Tongue (tissue), 2 donors: Measurements from ENCODE around the gene SLC26A1. TPM values are rescaled to one million over a fixed set of nuclear protein-coding genes. Genes with fewer than 3 reads are reported as not detected.
"Not testable (repeated sequence)": the region's sequence is repeated elsewhere in the genome, so short reads cannot be mapped to it uniquely, and the experiment has no call there.

ENCODE experiments used
- DNase-seq: peaks from one replicate; pipeline ENCODE4 v3.0.0-alpha.2; 2015
- total RNA-seq: library from RNA; depleted of rRNA; stranded (reverse); fragments of >200 nt; gene quantifications from one replicate; pipeline ENCODE4 v1.2.3, GENCODE V29; 2014

The SLC26A1 gene
- total RNA-seq, 1 donor from 2014 or later = 0.31 TPM

DNA sequence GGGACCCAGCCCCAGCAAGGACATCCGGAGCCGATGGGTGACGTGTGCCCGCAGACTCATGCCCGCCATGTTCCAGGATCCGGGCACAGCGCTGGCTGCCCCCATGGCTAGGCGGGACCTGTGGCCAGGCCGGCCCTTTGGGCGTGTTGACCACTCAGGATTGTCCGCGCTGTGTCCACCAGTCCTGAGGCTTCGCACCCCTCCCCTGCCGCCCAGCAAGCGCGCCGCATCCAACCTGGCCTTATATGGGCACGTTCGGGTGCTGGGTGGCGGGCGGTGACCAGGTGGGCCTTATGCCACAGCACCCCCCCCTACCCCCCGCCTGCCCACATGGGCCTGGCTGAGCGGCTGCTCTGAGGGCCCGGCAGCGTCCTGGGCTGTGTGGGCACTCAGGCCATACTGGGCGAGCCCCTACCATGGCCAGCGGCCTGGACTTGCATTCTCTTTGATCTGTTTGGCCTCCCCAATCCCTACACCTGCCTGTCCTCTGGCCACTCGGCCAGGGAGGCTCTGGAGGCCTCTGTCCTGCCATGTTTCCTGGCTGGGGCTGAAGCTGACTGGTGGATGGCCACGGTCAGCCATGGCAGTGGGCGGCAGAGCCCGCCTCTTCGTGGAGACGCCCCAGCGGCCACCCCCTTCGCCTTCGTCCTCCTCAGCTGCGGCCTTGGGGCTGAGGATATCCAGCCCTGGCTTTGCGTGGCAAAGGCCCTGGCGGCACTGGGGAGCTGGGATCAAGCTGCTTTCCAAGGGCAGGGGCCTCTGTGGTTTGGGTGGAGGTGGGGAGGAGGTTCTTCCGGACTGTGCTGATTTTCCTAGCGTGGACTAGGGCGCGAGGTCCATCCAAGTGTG is 20.2 kb upstream of the SLC26A1 start:
- no peak for DNase-seq

DNA sequence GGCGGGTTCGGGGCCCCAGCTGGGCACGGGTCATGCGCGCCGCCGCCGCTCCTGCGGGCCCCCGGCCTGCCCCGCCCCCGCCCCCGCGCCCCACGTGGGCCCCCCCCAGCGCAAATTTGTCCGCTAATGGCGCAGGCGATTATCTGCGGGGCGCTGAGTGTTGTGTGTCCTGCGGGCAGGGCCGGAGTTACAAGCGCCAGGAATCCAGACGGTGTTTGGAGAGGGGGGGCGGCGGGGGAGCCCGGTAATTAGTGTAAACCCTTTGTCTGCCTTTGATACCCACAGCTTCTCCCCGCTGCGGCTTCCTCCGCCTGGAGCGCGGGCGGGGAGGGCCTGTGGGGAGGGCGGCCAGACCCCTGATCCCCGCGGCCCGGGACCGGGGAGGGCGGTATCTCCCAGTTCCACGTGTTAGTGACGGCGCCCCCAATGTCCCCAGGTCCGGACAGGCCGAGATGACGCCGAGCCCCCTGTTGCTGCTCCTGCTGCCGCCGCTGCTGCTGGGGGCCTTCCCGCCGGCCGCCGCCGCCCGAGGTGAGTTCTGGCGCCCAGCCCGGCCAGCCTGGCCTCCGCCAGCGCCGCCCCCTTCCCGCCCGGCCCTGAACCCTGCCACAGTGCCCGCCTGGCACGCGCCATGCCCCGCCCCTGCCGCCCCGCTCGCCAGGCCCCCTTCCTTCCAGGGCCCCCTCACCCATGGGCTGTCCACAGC is 19.0 kb upstream of the SLC26A1 start:
- DNase-seq = no peak

DNA sequence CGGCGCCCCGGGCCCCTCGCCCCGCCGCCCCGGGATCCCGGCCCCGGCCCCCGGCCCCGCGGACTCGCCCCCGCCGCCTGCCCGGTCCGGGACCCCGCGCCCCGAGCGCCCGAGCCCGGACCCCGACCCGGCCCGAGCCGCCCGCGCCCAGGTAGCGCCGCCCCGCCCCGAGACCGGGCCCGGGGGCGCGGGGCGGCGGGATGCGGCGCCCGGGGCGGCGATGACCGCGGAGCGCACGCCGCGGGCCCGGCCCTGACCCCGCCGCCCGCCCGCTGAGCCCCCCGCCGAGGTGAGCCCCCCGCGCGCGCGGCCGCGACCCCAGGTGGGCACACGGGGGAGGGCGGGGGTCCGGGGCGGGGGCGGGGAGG is 18.4 kb upstream of the SLC26A1 start:
- no peak for DNase-seq

DNA sequence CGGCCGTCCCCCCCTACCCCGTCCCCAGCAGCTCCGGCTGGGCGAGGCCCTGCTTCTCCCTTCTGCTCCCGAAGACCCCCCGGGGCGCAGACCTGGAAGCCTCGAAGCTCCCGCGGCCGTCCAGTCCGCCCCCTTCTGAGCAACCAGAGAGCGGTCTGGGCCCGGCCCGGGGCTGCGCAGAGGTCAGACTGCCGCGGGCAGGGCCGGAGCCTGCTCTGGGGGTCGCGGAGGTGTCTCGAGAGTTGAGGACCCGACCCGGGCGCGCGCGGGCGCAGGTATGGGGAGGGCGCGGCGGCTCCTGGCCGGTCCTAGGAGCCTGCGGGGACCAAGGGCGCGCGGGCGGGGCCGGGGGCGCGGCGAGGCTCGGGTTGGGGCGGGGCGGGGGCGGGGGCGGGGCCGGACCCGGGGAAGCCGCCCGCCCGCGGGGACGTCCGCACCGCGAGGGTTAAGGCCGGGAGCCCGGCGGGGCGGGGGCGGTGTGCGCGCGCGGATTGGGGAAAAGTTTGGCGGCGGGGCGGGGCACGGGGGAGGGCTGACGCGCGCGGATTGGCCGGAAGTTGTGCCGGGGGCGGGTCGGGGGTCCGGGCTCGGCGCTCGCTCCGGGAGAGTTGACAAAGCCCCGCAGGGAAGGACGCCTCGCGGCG is 17.9 kb upstream of the SLC26A1 start, which contains the start of gene FGFRL1:
FGFRL1 (plus strand) TSS at position 605 of the 644 bp plus-strand sequence. CDS start 860 bp downstream, outside the sequence.
- peak; percentile 96 for DNase-seq

DNA sequence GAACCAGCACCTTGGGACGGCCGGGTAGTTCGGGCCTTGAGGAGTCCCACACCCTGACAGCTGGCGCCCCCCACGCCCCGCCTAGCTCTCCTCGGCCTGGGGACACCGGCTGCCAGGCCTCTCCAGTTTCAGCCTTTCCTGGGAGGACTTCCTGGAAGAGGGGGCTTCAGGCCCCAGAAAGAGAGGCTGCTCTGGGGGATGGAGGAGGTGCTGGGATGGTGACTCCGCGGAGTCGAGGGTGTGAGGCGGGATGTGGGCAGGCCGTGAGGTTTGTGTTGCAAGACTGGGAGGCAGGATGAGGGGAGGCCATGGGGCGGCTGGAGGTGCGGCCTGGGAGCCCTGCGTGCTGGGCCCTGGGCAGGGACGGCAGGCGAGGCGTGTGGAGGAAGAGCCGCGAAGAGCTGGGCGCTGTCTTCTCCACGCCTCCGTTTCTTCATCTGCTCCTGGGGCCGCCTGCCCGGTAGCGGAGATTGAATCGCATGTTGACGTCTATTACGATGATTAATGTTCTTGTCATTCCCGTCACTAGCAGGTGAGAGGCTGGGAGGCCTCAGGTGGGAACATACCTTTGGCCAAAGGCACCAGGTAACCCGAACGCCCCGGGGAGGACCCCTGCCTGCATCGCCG is 17.3 kb upstream of the SLC26A1 start:
- DNase-seq = peak; percentile 64

DNA sequence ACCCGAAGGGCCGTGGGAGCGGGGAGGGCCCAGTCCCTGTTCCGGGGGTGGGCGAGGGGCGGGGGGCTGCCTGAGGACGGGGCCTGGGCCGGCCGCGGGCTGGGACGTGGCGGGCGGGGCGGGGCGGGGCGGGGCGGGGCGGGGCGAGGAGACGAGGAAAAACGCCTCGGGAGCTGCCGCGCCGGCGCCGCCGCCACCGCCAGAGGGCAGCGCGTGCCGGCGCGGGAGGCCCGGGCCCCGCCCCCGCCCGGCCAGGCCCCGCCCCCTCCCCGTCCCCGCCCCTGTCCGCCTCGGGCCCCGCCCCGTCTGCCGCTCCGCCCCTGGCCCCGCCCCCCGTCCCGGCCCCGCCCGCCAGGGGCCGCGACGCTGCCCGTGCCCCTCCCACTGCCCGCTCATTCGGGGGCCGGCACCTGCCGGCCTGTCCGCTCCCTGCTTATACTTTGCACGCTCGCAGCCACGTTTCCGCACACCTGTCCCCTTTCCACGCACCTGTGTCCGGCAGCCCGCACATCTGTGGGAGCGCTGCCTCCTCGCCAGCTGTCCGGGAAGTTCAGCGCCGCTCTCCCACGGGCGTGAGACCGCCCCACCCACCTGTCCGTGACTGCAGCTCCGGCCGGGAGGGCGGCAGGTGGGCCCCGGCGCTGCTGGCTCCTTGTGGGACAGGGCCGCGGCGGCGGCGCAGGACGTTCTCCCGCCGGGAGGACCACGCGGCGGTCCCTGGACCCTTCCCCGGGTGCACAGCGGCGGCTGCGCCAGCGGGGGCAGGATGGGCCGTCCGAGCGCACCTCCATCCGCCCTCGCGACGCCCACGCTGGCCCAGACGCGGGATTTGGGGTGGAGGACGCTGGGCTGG is 16.6 kb upstream of the SLC26A1 start:
- peak; percentile 82 for DNase-seq

DNA sequence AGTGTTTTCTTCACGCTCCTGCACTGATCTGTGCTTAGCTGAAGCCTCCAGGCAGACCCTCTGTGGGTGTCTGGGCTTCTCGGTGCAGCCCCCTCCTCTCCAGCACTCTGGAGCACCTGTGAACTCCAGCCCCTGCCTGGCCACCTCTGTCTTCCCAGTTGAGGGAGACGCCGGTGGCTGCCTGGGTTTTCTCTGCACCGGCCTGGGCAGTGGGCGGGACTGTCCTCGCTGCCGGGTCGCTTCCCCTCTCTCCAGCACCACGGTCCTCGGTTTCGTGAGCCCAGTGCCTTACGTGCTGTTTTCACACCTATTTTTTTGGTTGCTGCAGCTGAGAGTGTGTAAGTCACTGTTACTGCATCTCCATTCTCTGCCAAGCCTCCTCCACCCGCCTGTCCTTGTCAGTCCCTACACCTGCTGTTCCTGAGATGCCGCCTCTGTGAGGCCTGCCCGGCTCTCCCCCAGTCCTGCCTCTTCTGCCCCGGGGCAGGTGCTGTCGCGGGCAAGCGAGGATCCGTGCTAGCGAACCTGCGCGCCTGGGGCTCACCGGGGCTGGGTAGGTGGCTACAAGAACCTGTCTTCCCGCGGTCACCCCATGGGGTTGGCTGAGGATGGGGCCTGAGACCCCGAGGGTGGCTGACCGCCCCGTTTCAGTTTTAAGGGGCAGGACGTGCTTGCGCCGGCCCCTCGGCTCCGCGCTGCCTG is 15.8 kb upstream of the SLC26A1 start:
- peak; percentile 55 for DNase-seq

DNA sequence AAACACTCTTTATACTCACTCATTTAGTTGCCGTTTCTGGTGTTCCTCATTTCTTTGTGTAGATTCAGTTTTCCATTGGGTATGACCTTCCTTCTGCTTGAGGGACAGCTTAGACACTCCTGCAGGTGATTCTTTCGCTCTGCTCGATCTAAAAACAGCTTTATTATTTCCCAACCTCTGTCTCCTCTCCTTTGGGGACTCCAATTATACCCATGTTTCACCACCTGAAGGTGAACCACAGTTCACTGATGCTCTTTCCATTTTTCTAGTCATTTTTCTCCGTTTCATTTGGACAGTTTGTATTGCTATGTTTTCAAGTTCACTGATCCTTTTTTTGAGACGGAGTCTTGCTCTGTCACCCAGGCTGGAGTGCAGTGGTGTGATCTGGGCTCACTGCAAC is 13.7 kb upstream of the SLC26A1 start:
- no peak for DNase-seq

DNA sequence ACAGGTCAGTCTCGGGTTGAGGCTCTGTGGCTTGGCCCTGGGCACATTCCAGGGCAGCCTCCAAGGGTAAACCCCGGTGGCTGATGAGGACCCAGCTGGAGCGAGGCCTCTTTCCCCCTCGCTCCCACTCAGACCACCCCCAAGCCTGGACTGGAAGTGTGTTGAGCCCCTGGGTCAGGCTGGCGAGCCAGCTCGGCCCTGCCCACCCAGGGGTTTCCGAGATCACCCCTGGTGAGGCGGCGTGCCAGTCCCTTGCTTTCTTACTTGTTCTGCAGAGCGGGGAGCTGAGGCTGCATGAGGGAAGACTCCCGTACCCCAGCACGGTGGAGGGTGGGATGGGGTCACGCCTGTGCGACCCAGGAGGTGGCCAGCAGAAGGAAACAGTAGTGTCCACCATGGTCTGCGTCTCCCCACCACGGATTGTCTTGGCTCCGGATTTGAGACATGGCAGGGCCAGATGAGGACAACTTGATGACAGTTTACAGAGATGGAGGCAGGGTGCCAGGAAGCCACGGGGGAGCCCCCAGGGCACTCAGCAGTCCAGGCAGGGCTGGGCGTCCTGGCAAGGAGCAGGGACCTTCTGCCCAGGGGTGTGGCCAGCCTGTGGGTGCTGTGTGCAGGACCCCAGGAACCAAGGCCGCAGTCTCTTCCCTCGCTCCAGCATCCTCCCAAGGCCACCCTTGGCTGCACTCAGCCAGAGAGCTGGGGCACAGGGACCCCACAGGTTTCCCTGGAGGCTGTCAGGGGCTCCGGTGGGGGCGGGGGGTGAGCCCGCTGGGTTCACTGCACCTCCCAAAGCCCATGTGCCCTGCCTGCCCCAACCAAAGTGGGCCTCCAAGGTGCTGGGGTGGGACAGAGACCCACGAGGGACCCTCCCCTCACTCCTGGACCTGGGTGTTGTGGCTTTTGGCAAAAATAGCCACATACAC is 11.6 kb upstream of the SLC26A1 start:
- no peak for DNase-seq

DNA sequence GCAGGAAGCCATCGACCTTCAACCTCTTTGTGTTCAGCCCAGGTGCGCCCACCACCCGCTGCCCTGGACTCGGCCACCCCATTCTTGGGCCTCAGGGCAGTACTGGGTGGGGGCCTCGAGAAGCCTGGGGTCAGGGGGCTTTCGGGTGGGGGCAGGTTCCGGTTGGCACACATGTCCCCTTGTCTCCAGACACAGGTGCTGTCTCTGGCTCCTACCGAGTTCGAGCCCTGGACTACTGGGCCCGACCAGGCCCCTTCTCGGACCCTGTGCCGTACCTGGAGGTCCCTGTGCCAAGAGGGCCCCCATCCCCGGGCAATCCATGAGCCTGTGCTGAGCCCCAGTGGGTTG is 10.8 kb upstream of the SLC26A1 start:
- DNase-seq = no peak

DNA sequence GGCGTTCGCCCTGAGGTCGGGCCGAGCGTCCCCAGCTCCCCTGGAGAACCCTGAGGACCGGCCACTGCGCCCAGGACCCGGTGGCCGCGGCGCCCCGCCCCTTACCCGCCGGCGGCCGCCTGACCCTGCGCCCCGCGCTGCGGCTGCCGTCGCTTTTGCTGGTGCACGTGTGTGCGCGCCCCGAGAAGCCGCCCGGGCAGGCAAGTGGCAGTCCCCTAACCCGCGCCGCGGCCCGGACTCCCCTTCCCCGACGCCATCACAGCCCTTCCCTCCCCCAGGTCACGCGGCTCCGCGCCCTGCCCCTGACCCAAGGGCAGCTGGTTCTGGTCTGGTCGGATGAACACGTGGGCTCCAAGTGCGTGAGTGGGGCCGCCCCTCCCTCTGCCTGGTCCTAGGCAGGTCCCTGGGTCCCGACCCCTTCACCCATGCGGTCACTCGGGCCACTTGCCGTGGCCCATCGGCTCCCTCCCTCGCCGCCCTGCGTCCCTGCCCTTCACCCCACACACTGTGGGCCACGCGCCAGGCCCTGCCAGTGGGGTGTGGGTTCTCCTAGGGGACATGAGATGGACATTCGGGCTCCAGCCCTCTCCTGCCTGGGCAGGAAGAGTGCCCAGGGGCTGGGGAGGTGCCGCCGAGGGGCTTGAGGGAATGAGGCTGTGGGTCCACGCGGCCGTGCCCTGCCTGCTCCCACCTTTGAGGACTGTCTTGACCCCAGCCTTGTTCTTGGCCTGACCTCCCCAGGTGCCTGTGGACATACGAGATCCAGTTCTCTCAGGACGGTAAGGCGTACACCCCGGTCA is 10.3 kb upstream of the SLC26A1 start:
- DNase-seq = no peak

DNA sequence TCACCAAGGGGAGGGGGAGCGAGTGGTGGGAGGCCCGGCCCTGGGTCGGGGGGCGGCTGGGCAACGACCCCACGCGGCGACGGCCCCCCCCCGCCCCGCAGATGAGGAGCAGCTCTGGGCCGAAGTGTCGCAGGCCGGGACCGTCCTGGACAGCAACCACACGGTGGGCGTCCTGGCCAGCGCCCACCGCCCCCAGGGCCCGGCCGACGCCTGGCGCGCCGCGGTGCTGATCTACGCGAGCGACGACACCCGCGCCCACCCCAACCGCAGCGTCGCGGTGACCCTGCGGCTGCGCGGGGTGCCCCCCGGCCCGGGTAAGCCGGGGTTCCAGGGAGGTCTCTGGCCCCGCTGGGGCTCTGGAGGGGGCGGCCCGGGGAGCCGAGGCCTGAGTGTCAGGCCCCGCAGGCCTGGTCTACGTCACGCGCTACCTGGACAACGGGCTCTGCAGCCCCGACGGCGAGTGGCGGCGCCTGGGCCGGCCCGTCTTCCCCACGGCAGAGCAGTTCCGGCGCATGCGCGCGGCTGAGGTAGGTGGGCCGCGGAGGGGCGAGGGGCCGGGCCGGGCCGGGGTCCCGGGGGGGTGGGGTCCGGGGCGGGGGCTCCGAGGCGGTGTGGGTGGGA is 9.5 kb upstream of the SLC26A1 start:
- no peak for DNase-seq

DNA sequence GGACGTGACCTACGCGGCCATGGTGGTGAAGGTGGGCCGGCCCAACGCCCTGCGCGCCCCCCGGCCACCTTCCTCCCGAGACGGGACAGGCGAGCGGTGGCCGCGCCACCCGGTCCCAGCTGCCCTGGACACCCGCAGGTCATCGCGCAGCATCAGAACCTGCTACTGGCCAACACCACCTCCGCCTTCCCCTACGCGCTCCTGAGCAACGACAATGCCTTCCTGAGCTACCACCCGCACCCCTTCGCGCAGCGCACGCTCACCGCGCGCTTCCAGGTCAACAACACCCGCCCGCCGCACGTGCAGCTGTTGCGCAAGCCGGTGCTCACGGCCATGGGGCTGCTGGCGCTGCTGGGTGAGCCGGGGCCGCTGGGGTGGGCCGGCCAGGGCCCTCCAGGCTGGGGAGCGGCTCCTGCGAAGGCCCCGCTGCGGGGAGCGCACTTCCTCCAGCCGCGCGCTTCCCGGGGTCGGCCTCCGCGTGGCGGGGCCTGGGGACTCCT is 9.0 kb upstream of the SLC26A1 start:
- peak; percentile 49 for DNase-seq

DNA sequence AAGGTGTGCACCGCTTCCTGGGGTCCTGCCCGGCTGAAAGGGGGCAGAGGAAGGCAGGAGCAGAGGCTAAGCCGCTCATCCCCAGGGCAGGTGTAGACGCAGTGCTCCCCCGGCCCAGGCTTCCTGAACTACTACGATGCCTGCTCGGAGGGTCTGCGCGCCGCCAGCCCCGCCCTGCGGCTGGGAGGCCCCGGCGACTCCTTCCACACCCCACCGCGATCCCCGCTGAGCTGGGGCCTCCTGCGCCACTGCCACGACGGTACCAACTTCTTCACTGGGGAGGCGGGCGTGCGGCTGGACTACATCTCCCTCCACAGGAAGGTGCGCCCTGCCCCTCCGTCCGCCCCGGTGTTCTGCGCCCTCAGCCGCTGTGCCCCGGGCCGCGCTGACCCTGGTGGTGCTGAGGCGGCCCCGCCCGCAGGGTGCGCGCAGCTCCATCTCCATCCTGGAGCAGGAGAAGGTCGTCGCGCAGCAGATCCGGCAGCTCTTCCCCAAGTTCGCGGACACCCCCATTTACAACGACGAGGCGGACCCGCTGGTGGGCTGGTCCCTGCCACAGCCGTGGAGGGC is 8.4 kb upstream of the SLC26A1 start:
- DNase-seq = no peak

DNA sequence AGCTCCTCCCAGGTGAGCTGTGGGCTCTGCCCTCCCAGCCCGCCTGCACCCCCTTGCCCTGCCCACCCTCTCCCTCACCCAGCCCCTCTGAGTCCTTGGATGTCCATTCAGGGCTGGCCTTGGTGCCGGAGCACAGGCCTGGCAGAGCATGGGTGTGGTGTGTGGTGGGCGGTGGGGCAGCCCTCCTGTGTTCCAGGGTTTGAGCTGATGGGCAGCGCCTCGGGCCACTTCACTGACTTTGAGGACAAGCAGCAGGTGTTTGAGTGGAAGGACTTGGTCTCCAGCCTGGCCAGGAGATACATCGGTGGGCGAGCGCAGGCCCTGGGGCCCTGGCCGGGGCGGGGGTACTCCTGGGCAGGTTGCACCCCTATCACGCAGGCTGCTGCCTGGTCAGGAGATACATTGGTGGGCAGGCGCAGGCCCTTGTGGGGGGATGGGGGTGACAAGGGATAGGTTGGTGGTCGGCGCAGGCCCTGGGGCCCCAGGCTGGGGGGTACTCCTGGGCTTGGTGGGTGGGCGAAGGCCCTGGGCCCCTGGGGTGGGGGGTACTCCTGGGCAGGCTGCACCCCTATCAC is 7.6 kb upstream of the SLC26A1 start:
- DNase-seq = no peak

DNA sequence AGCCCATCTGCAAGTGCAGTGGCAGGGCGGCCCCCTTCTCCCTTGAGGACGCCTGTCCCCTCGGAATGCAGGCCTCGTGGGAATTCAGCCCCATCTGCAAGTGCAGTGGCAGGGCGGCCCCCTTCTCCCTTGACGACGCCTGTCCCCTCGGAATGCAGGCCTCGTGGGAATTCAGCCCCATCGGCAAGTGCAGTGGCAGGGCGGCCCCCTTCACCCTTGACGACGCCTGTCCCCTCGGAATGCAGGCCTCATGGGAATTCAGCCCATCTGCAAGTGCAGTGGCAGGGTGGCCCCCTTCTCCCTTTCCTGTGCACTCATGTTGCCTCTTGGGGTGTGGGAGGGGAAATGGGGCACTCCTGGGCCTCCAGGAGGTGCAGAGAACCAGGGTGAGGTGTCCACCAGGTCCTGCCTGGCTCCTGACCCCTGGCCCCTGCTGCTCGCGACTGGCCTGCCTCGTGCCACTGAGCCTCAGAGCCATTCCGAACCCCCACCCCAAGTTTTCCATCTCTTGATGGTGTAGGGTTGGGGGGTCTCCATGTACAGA is 6.8 kb upstream of the SLC26A1 start:
- no peak for DNase-seq

DNA sequence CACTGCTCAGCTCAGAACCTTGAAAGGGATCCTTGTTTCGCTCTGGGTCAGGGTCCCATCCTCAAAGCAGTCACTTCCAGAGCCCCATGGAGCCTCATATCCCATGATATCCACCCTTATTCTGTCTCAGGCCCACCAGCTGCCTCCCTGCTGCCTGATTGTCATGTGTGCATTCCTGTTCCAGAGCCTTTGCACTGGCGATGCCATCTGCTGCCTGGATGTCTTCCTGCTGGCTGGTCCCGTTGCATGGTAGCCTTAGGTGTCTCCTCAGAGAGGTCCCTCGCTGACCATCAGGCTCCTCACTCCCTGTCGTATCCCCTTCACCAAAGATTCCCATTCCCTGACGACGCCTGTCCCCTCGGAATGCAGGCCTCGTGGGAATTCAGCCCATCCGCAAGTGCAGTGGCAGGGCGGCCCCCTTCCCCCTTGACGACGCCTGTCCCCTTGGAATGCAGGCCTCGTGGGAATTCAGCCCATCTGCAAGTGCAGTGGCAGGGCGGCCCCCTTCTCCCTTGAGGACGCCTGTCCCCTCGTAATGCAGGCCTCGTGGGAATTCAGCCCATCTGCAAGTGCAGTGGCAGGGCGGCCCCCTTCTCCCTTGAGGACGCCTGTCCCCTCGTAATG is 6.1 kb upstream of the SLC26A1 start:
- DNase-seq = not testable (repeated sequence)
